ENCODE results near the gene UBA6.
"Not testable (repeated sequence)": the region's sequence is repeated elsewhere in the genome, so short reads cannot be mapped to it uniquely, and the experiment has no call there.

UBA6 gene

GRCh38 chr4:67700738-67701516 lies at the start of gene UBA6:
TSS of gene UBA6 (minus strand) at chr4:67701155. CDS start at chr4:67701119, 36 bp downstream.
- peak; percentile 97 for DNase-seq

- DNase-seq, result no peak
Measured at GRCh38 chr4:67750691-67751090, 49.7 kb upstream of the UBA6 start.

GRCh38 chr4:67749286-67749685 lies 48.3 kb upstream of the UBA6 start:
- DNase-seq, result no peak

DNA sequence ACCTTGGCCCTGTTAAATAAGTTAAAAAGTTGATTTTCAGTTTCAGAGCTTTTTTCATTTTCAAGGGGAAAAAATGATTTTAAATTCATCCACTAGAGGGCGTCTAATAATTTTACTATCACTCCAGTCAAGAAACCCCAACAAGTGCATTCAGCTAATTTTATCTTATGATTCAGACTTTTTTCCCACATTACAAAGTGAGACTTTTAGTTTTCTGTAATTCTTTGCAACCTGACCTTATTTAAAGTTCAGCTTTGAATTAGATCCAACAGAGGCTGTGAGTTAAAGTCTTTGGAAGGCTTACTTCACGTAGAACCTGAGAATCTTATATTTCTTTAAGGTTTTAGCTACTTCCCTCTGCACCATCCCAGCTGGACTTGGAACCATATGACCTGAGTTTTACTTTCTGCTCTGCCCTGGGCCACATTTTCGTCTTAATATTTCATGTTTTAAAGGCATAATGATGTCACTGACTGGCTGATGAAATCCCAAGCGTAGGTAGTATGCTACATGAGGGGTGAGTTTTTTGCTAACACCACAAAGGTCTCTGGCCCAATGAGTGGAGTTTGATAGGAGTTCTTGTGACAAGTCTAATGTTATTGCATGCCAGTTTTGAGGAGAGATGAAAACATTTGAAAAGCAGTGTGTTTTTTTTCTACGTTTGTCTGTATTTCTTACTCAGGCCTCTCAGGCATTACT lies 46.0 kb upstream of the UBA6 start:
- DNase-seq, result no peak

DNA sequence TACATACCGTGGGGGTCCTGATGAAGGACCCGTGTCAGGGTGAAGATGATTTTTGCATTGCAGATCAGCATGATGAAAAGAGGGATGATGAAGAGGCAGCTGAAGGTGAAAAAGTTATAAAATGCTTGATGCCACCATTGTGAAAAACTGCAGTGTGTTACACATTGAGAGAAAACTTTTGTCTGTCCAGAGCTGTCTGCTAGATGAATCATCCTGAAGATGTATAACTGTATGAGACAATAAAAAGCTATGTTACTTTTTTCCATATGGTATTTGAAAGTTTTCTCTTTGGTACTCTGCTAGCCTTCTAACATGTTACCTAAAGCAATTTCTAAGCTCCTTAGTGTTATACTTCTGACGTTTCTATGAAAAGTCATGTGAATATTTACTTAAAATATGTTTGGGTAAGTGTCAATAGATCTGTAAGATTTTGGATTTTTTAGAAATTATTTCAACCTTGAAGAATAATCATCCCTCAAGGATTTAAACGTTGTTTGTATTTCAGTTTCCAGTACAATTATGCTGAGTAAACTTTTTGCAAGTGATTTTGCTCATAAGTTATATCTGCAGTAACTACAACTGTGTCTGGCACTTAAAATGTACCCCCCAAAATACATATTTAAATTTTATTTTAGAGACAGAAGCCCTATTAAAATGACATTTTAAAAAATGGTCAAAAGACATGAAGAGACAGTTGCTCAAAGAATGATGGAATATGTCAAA lies 43.8 kb upstream of the UBA6 start:
- DNase-seq, result no peak

DNA sequence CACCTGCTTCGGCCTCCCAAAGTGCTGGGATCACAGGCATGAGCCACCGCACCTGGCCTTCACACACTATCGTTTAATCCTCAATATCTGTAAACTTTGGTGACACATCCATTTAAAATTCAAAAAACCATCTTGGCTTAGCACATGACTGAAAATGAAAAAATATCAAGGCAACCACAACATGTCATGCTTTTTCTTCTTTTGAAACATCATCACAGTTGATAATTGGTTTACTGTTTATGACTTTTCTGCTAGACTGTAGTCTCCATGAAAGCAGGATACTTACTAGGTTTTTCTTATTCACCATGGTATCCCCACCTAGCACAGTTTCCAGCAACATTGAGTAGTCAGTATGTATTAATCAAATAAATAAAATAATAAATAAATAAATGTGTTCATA lies 42.2 kb upstream of the UBA6 start:
- no peak for DNase-seq

- no peak for DNase-seq
Measured at GRCh38 chr4:67736262-67736661, 35.3 kb upstream of the UBA6 start.

- DNase-seq, result no peak
Measured at GRCh38 chr4:67735325-67735724, 34.4 kb upstream of the UBA6 start.

DNA sequence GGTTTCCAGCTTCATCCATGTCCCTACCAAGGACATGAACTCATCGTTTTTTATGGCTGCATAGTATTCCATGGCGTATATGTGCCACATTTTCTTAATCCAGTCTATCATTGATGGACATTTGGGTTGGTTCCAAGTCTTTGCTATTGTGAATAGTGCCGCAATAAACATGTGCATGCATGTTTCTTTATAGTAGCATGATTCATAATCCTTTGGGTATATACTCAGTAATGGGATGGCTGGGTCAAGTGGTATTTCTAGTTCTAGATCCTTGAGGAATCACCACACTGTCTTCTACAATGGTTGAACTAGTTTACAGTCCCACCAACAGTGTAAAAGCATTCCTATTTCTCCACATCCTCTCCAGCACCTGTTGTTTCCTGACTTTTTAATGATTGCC lies 29.6 kb upstream of the UBA6 start:
- not testable (repeated sequence) for DNase-seq

DNA sequence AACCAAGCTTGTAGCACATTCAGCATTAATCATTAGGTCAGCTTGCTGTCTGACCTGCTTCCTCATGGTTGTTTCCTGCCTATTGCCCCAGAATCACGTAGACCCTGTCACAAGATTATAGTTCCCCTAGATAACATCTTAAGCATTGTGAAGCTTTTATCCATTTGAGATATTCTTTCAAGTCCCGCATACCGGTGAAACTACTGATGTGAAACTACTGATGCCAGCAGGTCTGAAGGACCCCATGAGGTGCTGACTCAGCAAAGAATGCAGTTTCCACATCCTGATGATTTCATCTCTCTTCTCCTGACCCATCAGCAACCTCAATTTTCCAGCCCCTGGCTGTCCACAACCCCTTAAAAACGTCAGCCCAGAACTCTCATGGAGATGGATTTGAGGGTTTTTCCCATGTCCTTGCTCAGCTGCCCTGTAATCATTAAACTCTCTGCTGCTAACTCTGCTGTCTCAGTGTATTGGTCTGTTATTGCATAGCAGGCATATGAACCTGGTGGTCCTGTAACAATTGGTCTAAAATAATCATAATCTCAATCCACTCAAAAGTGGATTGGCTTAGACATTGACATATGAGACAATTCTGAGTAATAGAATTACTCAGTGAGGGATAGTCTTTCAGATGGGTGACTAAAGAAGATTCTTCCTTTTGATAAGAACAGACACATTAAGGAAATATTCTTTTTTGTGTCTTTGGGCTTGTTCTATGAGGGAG lies 26.3 kb upstream of the UBA6 start:
- no peak for DNase-seq

DNA sequence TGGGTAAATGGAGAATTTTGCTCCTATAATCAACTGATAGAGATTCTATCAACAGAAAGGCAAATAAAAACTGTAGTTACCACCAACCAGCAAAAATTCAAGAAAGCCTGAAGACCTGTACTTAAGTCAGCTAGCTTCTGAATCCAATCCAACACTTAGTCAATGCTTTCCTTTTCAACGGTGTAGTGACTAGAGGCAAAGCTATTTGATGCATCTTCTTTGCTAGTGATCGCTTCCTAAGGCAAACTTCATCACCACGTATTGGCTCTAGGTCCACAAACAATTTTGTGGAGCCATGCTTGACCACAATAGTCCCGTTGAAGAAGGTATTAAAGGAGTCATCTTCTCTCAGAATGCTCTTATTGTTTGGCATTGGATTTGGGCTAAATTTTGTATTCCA lies 25.0 kb upstream of the UBA6 start:
- no peak for DNase-seq

GRCh38 chr4:67725132-67725531 lies 24.2 kb upstream of the UBA6 start:
- DNase-seq, result no peak

GRCh38 chr4:67723949-67724348 lies 23.0 kb upstream of the UBA6 start:
- no peak for DNase-seq

DNA sequence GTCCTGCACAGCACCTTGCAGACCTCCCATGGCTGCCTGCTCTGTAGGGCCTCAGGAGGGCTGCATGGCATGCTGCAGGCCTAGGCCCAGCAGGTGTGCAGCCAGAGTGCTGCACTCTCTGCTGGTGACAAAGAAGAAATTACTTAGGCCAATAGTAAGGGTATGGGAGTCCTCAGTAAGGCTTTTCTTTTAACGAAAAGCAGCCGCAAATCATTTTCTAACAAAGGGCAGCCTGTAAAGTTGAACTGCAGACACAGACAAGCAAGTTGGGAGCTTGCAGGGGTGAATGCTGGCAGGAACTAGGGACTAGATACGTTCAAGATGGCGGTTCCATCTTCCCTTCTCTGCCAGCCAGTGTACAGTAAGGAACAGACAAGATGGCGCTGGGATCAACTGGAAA lies 22.4 kb upstream of the UBA6 start:
- no peak for DNase-seq

DNA sequence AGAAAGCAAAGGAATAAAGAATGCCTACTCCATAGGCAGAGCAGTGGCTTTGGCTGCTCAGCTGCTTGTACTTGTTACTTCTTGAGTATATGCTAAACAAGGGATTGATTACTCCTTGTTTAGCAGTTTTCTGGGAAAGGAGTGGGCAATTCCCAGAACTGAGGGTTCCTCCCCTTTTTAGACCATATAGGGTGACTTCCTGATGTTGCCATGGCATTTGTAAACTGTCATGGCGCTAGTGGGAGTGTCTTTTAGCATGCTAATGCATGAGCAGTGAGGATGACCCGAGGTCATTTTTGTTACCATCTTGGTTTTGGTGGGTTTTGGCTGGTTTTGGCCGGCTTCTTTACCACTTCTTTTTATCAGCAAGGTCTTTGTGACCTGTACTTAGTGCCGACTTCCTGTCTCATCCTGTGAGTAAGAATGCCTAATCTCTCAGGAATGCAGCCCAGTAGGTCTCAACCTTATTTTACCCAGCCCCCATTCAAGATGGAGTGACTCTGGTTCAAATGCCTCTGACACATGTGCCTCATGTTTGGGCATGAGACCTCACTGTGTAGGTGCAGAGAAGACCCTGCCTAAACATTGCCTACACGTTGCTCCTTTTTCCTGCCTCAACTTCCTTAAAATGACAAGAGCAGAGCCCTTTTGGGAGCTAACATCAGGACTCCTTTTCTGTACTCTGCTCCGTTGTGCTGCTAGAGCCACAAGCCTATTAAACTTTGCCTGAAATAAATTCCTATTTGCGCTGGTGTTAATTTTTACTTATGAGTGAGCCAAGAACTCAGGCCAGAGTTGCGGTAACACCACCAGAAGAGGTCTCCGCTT lies 21.0 kb upstream of the UBA6 start:
- no peak for DNase-seq

DNA sequence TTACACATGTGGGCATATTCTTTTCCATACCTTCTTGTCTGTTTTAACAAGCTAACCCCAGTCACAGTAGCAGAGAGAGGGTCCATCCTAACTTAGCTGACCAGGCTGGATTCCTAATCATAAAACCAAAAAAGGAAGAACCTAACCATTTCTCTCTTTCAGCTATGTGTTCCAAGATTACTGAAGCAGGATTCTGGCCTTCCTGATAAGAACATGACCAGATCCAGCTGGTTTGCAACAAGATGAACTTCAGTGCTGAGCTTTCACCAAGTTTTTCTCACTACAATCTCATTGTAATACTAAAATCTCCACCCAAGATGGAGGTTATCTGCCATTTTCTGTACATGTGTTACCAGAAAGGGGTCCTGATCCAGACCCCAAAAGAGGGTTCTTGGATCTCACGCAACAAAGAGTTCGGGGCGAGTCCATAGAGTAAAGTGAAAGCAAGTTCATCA lies 20.4 kb upstream of the UBA6 start:
- no peak for DNase-seq

DNA sequence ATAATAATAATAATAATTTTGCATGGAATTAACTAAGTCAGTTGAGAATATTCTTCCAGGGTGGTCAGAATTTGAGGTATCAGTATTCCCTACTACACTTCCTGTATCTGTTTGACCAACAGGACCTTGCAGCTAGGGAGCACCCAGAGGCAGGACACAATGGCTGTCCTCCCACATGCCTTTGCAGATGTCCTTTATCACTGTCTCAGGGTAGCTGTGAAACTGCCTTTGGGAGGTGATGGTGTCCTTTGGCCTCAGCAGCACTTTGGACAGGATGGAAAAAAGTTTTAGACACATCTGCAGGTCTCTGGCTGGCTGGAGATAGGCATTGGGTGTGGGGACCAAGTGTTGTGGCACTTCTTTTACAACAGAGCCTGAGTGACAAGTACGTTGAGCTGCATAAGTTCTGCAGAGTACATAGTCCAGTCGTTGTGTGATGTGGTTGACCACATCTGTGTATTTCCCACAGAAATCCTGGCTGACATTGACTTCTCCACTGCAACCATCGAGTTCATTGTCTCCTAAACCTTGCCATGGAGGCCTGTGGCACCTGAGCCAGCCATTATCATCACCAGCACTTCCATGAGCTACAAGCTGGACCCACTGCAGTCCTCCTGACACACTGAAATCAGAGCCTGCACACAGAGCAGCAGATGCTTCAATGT lies 19.1 kb upstream of the UBA6 start:
- DNase-seq, result no peak

DNA sequence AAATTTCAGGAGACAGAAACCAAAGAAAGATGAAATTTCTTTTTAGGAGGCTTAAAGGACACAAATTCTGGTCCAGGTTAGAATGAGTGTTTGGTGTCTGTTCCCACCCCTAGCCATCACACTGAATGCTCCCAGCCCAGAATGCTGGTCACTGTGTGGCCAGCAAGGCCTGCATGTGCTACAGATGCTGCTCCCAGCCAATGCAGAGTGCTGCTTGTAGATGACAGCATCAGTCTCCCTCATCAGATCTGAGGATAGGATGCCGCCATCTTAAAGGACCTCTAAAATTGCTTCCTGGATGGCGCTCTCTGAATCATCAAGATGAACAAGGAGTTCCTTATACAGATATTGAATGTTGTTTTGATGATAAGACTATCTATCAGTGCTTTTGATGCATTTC lies 17.9 kb upstream of the UBA6 start:
- DNase-seq, result no peak

- no peak for DNase-seq
Measured at GRCh38 chr4:67717586-67717985, 16.6 kb upstream of the UBA6 start.

DNA sequence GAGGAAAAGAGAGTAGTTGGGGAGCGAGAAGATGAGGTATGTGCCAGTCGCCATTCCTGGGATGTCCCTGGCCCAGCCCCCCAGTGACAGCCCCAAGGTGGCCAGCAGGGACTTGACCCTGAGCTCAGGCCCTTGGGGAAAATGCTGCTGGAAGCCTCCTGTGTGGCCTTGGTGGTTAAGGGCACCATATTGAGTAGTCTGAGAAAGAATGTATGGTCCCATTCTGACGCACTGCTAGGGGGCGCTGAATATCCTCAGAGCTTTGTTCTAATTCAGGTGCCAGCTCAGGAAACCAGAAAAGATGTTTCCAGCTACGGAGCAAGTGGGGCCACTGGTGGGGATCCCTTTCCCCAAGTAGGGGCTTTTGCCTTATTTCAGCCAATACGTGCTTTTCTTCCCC lies 14.0 kb upstream of the UBA6 start:
- DNase-seq, result no peak

GRCh38 chr4:67714248-67714583 lies 13.3 kb upstream of the UBA6 start:
- DNase-seq, result peak; percentile 53
